Skin epidermis (tissue), 12 donors: ENCODE data around the gene ZER1.
A peak's percentile ranks its signal among the peaks of the same experiment; 100 is the strongest.

Experiments
- H3K27ac ChIP-seq, 21 experiments: fragments of 200-600 bp; sonication (generic) in 11 of 21; one replicate each; pipeline ENCODE4 v1.5.0; 2020; ENCODE audit warnings: mild to moderate bottlenecking in 3 of 21, inconsistent platforms in 2 of 21, moderate library complexity in 2 of 21
- H3K4me3 ChIP-seq, 7 experiments: fragments of 200-600 bp; sonication (generic) in 2 of 7; one replicate each; pipeline ENCODE4 v1.5.0; 2020; ENCODE audit warnings: inconsistent platforms in 2 of 7, mild to moderate bottlenecking in 2 of 7, moderate library complexity in 1 of 7

ZER1 gene

GRCh38 chr9:128720841-128721486, 50.8 kb downstream of the ZER1 start:
- Histone ChIP-seq H3K27ac (peak overlapping the region in 1 of 21 experiments; percentile 37), H3K4me3 (no peak overlapping the region)

GRCh38 chr9:128719919-128720605, 51.7 kb downstream of the ZER1 start:
- H3K27ac ChIP-seq = peak overlapping the region in 4 of 21 experiments; percentile 31 to 64 (median 50)
- no peak overlapping the region for H3K4me3 ChIP-seq

- no peak overlapping the region for H3K4me3 ChIP-seq
- no peak overlapping the region for H3K27ac ChIP-seq
These were observed 53.3 kb downstream of the ZER1 start for GRCh38 chr9:128718475-128718874.

GRCh38 chr9:128718047-128718446, 53.7 kb downstream of the ZER1 start:
- Histone ChIP-seq H3K27ac (no peak overlapping the region), H3K4me3 (no peak overlapping the region)

- Histone ChIP-seq H3K4me3 (no peak overlapping the region), H3K27ac (no peak overlapping the region)
These were observed 55.0 kb downstream of the ZER1 start for GRCh38 chr9:128716581-128717254.

- no peak overlapping the region for H3K27ac ChIP-seq
- H3K4me3 ChIP-seq = no peak overlapping the region
These were observed 56.3 kb downstream of the ZER1 start for GRCh38 chr9:128715436-128715750.

GRCh38 chr9:128714586-128715435, 56.9 kb downstream of the ZER1 start:
- no peak overlapping the region for H3K27ac ChIP-seq
- no peak overlapping the region for H3K4me3 ChIP-seq

- no peak overlapping the region for H3K4me3 ChIP-seq
- H3K27ac ChIP-seq = no peak overlapping the region
These were observed 57.7 kb downstream of the ZER1 start for GRCh38 chr9:128713941-128714573.

GRCh38 chr9:128713411-128713780, 58.3 kb downstream of the ZER1 start:
- no peak overlapping the region for H3K4me3 ChIP-seq

GRCh38 chr9:128712451-128713410, 59.0 kb downstream of the ZER1 start:
- H3K27ac ChIP-seq = no peak overlapping the region
- no peak overlapping the region for H3K4me3 ChIP-seq

More at GRCh38 chr9:128713411-128713780, 58.3 kb downstream of the ZER1 start:
- no peak overlapping the region for H3K27ac ChIP-seq

- H3K27ac ChIP-seq = no peak overlapping the region
- no peak overlapping the region for H3K4me3 ChIP-seq
These were observed 64.3 kb downstream of the ZER1 start for GRCh38 chr9:128707446-128707845.

- no peak overlapping the region for H3K4me3 ChIP-seq
- no peak overlapping the region for H3K27ac ChIP-seq
These were observed 64.9 kb downstream of the ZER1 start for GRCh38 chr9:128706671-128707381.

GRCh38 chr9:128706045-128706444, 65.7 kb downstream of the ZER1 start:
- H3K27ac ChIP-seq = no peak overlapping the region
- H3K4me3 ChIP-seq = no peak overlapping the region

GRCh38 chr9:128705051-128705965, 66.4 kb downstream of the ZER1 start:
- H3K4me3 ChIP-seq = no peak overlapping the region
- H3K27ac ChIP-seq = peak overlapping the region in 1 of 21 experiments; percentile 20

GRCh38 chr9:128704356-128704670, 67.4 kb downstream of the ZER1 start:
- Histone ChIP-seq H3K4me3 (peak overlapping the region in 1 of 7 experiments; percentile 79), H3K27ac (peak overlapping the region in 13 of 21 experiments; percentile 31 to 91 (median 80))

GRCh38 chr9:128703616-128704355, 67.9 kb downstream of the ZER1 start:
- Histone ChIP-seq H3K4me3 (peak overlapping the region in 6 of 7 experiments; percentile 51 to 79 (median 70)), H3K27ac (peak overlapping the region in 18 of 21 experiments; percentile 18 to 91 (median 78))
